Posterior vena cava (tissue), 2 donors: ENCODE results near the gene KDELR1. TPM values are rescaled to one million over a fixed set of nuclear protein-coding genes. Genes with fewer than 3 reads are reported as not detected.

Experiments
- total RNA-seq, 2 donors: library from RNA; stranded (reverse); fragmentation: NEBNext Ultra II Directional; extraction: Animal tissue kit (Norgen Biotek cat#: 25700); gene quantifications; one replicate each; pipeline ENCODE4 v1.2.1, GENCODE V29; 2021
- donor health status: DM: yes; HTN: yes; CAD: no.
- donor health status: DM: yes; HTN: yes; CAD: no.

The KDELR1 gene
- total RNA-seq, 2 donors from 2014 or later: 94.6 to 111 TPM

Other genes with a start within 250 kb of the KDELR1 start
- 1 to 10 TPM; 4.8 to 5.9 TPM for gene LIG1, start 221.2 kb downstream of the KDELR1 start, total RNA-seq
- gene ZSWIM9, start 220.9 kb downstream of the KDELR1 start, total RNA-seq: 1 to 10 TPM; 6.1 to 8.6 TPM
- gene CARD8, start 135.6 kb downstream of the KDELR1 start, total RNA-seq: 10 to 100 TPM; 44.0 to 54.2 TPM
- under 1 TPM; 0.37 to 0.38 TPM for gene ZNF114, start 121.5 kb downstream of the KDELR1 start, total RNA-seq
- 100 to 1,000 TPM; 120 to 297 TPM for gene EMP3, start 66.0 kb downstream of the KDELR1 start, total RNA-seq
- 1 to 10 TPM; 5.0 to 6.3 TPM for gene TMEM143, start 27.6 kb downstream of the KDELR1 start, total RNA-seq
- not detected for gene SYNGR4, start 27.2 kb downstream of the KDELR1 start, total RNA-seq
- gene GRIN2D, start 2.1 kb upstream of the KDELR1 start, total RNA-seq: 1 to 10 TPM in 1 of 2 donors, under 1 TPM in 1; 0.71 to 2.3 TPM
- gene GRWD1, start 54.4 kb upstream of the KDELR1 start, total RNA-seq: 10 to 100 TPM; 21.1 to 24.2 TPM
- gene KCNJ14, start 64.0 kb upstream of the KDELR1 start, total RNA-seq: under 1 TPM; 0.52 to 0.65 TPM
- 10 to 100 TPM; 34.1 to 49.2 TPM for gene CYTH2, start 77.8 kb upstream of the KDELR1 start, total RNA-seq
- gene LMTK3, start 120.3 kb upstream of the KDELR1 start, total RNA-seq: under 1 TPM; 0.19 to 0.57 TPM
- under 1 TPM in 1 of 2 donors, not detected in 1; 0.60 TPM for gene SULT2B1, start 160.6 kb upstream of the KDELR1 start, total RNA-seq
- not detected for gene SPACA4, start 215.2 kb upstream of the KDELR1 start, total RNA-seq
- not detected for gene FAM83E, start 223.5 kb upstream of the KDELR1 start, total RNA-seq
- 100 to 1,000 TPM; 746 to 777 TPM for gene RPL18, start 227.6 kb upstream of the KDELR1 start, total RNA-seq
- gene SPHK2, start 228.0 kb upstream of the KDELR1 start, total RNA-seq: 10 to 100 TPM in 1 of 2 donors, 1 to 10 TPM in 1; 8.5 to 12.1 TPM
- 1 to 10 TPM; 1.8 to 3.6 TPM for gene DBP, start 245.8 kb upstream of the KDELR1 start, total RNA-seq